ENCODE data around the gene SLC2A14. TPM values are rescaled to one million over a fixed set of nuclear protein-coding genes. Genes with fewer than 3 reads are reported as not detected.
"Not testable (repeated sequence)": the region's sequence is repeated elsewhere in the genome, so short reads cannot be mapped to it uniquely, and the experiment has no call there.

SLC2A14 gene
- total and polyA plus RNA-seq, 12 donors = 2.1 to 58.8 (median 7.0) TPM

DNA sequence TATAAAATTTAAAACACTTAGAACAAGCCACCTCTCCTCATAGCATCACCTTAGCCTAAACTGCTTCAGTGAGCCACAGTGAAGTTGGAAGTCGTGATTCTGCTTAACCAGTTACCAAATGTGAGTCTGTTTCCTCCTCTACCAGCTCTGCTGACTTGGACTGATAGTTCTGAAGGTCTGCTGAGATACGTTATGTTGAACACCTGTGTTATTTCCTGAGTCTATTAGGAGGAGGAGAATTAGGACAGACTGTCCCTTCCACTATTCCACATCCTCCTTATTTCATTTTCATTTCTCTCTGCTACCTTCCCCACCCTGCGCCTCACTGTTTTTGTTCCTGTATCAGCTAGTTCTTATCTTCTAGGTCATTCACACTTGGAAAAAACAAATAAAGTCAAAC, 2.4 kb downstream of the SLC2A14 start:
- DNase-seq = no peak
- TF ChIP-seq, protein P1, sequence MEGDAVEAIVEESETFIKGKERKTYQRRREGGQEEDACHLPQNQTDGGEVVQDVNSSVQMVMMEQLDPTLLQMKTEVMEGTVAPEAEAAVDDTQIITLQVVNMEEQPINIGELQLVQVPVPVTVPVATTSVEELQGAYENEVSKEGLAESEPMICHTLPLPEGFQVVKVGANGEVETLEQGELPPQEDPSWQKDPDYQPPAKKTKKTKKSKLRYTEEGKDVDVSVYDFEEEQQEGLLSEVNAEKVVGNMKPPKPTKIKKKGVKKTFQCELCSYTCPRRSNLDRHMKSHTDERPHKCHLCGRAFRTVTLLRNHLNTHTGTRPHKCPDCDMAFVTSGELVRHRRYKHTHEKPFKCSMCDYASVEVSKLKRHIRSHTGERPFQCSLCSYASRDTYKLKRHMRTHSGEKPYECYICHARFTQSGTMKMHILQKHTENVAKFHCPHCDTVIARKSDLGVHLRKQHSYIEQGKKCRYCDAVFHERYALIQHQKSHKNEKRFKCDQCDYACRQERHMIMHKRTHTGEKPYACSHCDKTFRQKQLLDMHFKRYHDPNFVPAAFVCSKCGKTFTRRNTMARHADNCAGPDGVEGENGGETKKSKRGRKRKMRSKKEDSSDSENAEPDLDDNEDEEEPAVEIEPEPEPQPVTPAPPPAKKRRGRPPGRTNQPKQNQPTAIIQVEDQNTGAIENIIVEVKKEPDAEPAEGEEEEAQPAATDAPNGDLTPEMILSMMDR (IDR thresholded peaks at IDR 0.05) = no peak
- no peak for TF ChIP-seq POLR2A (IDR thresholded peaks at IDR 0.05)
- Histone ChIP-seq H3K4me3 (no peak overlapping the region), H3K27ac (no peak overlapping the region), H3K4me1 (replicated peaks in 1 of 2) (no peaks in the 10 kb centered on the region), H3K27me3 (no peaks in the 10 kb centered on the region), H3K9me3 (replicated peaks in 1 of 3) (no peaks in the 10 kb centered on the region), H3K36me3 (replicated peaks in 1 of 2) (no peaks in the 10 kb centered on the region)
- 20 to 48% (median 38%) methylated on average over 3 of the region's 3 CpGs for WGBS, 4 donors
- intact Hi-C loops (cut with DNase I) = no loop called here

DNA sequence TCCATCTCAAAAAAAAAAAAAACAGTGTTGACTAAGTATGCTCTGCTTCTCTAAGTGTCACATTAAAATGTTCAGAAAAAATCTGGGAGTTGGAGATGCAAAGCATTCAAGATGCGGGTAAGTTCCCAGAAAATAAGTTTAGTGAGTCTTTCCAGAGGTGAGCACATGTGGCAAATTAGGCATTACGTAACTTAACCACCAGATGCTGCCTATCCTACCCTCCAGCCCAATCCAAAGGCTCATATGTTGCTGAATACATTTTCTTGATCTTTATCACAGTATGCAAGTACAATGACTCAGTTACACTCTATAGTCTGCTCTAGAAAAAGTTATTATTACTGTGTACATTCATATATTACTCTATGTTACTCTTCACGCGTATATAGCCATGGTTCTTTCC, 3.6 kb downstream of the SLC2A14 start:
- no peaks in the 10 kb centered on the region for H3K4me1 ChIP-seq (replicated peaks in 1 of 2)
- no peaks in the 10 kb centered on the region for H3K36me3 ChIP-seq (replicated peaks in 1 of 2)
- no peak for TF ChIP-seq POLR2A (IDR thresholded peaks at IDR 0.05)
- TF ChIP-seq, protein P1 (IDR thresholded peaks at IDR 0.05) = no peak
- H3K4me3 ChIP-seq = no peak overlapping the region
- H3K9me3 ChIP-seq (replicated peaks in 1 of 3) = no peaks in the 10 kb centered on the region
- H3K27ac ChIP-seq = no peak overlapping the region
- 93 to 97% (median 95%) methylated on average over 4 of the region's 4 CpGs for WGBS, 4 donors
- intact Hi-C loops (cut with DNase I) = no loop called here
- DNase-seq = no peak
- H3K27me3 ChIP-seq = no peaks in the 10 kb centered on the region

DNA sequence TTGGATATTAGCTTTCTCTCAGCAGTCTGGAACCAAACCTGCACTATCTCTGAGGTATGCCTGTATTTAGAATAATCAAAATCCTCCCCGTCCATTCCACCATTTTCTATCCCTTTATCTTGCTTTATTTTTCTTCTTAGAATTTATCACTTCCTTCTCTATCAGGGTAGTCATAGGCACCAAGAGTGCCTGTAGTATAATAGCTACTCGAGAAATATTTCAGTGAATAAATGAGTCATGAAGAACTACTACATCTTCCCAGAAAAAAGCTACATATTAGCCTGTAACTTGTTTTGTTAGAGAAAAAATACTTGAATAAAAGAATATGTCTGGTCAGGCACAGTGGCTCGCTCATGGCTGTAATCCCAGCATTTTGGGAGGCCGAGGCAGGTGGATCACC, 4.3 kb downstream of the SLC2A14 start:
- no peak for DNase-seq
- H3K4me1 ChIP-seq (replicated peaks in 1 of 2) = no peaks in the 10 kb centered on the region
- H3K27me3 ChIP-seq = no peaks in the 10 kb centered on the region
- 78 to 85% (median 83%) methylated on average over 4 of the region's 4 CpGs for WGBS, 4 donors
- no peaks in the 10 kb centered on the region for H3K36me3 ChIP-seq (replicated peaks in 1 of 2)
- no peak overlapping the region for H3K4me3 ChIP-seq
- TF ChIP-seq, protein P1 (IDR thresholded peaks at IDR 0.05) = no peak
- TF ChIP-seq POLR2A (IDR thresholded peaks at IDR 0.05) = no peak
- no peak overlapping the region for H3K27ac ChIP-seq
- no peaks in the 10 kb centered on the region for H3K9me3 ChIP-seq (replicated peaks in 1 of 3)
- intact Hi-C loops (cut with DNase I) = no loop called here

DNA sequence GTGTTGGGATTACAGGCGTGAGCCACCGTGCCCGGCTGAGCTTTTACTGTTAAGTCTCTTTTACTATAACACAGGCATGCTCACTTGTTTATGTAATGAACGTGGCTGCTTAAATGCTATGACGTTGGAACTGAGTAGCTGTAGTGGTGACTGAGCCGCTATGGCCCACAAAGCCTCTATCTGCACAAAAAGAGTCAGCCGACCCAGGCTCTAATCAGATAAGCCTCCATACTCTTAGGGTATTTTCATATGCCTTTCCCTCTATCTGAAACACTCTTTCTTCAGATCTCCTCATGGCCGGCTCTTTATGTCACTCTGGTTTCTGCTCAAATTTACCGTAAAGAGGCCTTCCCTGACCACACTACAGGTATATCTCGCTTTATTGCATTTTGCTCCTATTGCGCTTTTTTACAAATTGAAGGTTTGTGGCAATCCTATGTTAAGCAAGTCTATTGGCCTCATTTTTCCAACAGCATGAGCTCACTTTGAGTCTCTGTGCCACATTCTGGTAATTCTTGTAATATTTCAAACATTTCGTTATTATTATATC, 8.0 kb downstream of the SLC2A14 start:
- H3K36me3 ChIP-seq (replicated peaks in 1 of 2) = no peaks in the 10 kb centered on the region
- WGBS, 4 donors = 86 to 96% (median 92%) methylated on average over 12 of the region's 12 CpGs
- intact Hi-C loops (cut with DNase I) = no loop called here
- no peaks in the 10 kb centered on the region for H3K9me3 ChIP-seq (replicated peaks in 1 of 3)
- no peak for DNase-seq
- TF ChIP-seq POLR2A (IDR thresholded peaks at IDR 0.05) = no peak
- TF ChIP-seq, protein P1 (IDR thresholded peaks at IDR 0.05) = no peak
- no peaks in the 10 kb centered on the region for H3K27me3 ChIP-seq
- no peaks in the 10 kb centered on the region for H3K4me1 ChIP-seq (replicated peaks in 1 of 2)
- H3K27ac ChIP-seq = no peak overlapping the region
- no peak overlapping the region for H3K4me3 ChIP-seq

DNA sequence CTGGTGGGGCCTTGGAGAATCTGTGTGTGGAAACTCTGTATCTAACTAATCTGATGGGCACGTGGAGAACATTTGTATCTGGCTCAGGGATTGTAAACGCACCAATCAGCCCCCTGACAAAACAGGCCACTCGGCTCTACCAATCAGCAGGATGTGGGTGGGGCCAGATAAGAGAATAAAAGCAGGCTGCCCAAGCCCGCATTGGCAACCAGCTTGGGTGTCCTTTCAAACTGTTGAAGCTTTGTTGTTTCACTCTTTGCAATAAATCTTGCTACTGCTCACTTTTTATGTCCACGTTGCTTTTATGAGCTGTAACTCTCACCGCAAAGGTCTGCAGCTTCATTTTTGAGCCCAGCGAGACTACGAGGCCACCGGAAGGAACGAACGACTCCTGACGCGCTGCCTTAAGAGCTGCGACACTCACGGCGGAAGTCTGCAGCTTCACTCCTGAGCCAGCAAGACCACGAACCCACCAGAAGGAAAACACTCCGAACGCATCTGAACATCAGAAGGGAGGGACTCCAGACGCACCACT, 9.8 kb downstream of the SLC2A14 start:
- intact Hi-C loops (cut with DNase I); H3K27ac ChIP-seq; H3K9me3 ChIP-seq (replicated peaks in 1 of 3); H3K36me3 ChIP-seq (replicated peaks in 1 of 2); H3K27me3 ChIP-seq; DNase-seq; H3K4me1 ChIP-seq (replicated peaks in 1 of 2); H3K4me3 ChIP-seq: not testable (repeated sequence)
- WGBS, 4 donors = 73 to 89% (median 79%) methylated on average over 7 to 20 of the region's 20 CpGs

DNA sequence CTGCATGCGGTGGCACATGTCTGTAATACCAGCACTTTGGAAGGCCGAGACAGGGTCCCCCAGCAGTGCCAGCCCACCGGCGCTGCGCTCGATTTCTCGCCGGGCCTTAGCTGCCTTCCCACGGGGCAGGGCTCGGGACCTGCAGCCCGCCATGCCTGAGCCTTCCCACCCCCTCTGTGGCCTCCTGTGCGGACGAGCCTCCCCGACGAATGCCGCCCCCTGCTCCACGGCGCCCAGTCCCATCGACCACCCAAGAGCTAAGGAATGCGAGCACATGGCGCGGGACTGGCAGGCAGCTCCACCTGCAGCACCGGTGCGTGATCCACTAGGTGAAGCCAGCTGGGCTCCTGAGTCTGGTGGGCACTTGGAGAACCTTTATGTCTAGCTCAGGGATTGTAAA, 10.4 kb downstream of the SLC2A14 start:
- H3K4me3 ChIP-seq; H3K36me3 ChIP-seq (replicated peaks in 1 of 2); H3K9me3 ChIP-seq (replicated peaks in 1 of 3); H3K27me3 ChIP-seq; intact Hi-C loops (cut with DNase I); H3K4me1 ChIP-seq (replicated peaks in 1 of 2); H3K27ac ChIP-seq; DNase-seq: not testable (repeated sequence)
- WGBS, 4 donors = 95 to 100% (median 98%) methylated on average over 11 to 24 of the region's 24 CpGs

Measured in adrenal gland (tissue), 12 donors.